ENCODE measurements around the gene TP53BP2. TPM values are rescaled to one million over a fixed set of nuclear protein-coding genes. Genes with fewer than 3 reads are reported as not detected.

TP53BP2 gene
- total RNA-seq, 1 experiment from 2014 or later = 32.0 TPM

- no peak for TF ChIP-seq EZH2 (IDR thresholded peaks at IDR 0.05; ENCODE audit: low read length, unreplicated experiment)
- no peak for TF ChIP-seq CTCF (conservative IDR thresholded peaks at IDR 0.05; ENCODE audit: low read depth, low read length)
- TF ChIP-seq EZH2phosphoT487 (IDR thresholded peaks at IDR 0.05; ENCODE audit: borderline replicate concordance, low read length) = no peak
- H3K27ac ChIP-seq (ENCODE audit: low read length) = no peak overlapping the region
- no peaks in the 10 kb centered on the region for H3K9me3 ChIP-seq (ENCODE audit: low read length)
- no peak overlapping the region for H3K4me3 ChIP-seq (ENCODE audit: low read length)
- DNase-seq (no peak), ATAC-seq (no peak)
- ChIA-PET CTCF (no interaction called here), POLR2A (ENCODE audit: unreplicated experiment) (no interaction called here)
- no peak overlapping the region for H3K9ac ChIP-seq (ENCODE audit: low read length)
- no TSS peak for BruUV-seq (replicated peaks)
- peaks cover 18% of the 10 kb centered on the region for H3K79me2 ChIP-seq (ENCODE audit: low read length)
- no peaks in the 10 kb centered on the region for H3K27me3 ChIP-seq (ENCODE audit: low read length)
- peaks cover 17% of the 10 kb centered on the region; the same call in 1 of the 2 replicates for H3K36me3 ChIP-seq (ENCODE audit: low read depth, low read length)
- H3K4me1 ChIP-seq (ENCODE audit: insufficient read depth, low read length) = peaks cover 21% of the 10 kb centered on the region
- H2AFZ ChIP-seq (ENCODE audit: low read length) = no peak overlapping the region
- peak overlapping the region; percentile 61 for H3K4me2 ChIP-seq (ENCODE audit: low read length)
- H3K9me2 ChIP-seq (replicated peaks; ENCODE audit: low read length) = no peaks in the 10 kb centered on the region
- no peaks in the 10 kb centered on the region for H3F3A ChIP-seq (ENCODE audit: low read length, unreplicated experiment)
- intact Hi-C loops (cut with micrococcal nuclease) = loop anchor here (10.0 kb wide), 1 partner anchor 300 kb away; the partner anchor contains the start of gene FBXO28
- H4K20me1 ChIP-seq (ENCODE audit: low read length) = peaks cover 8% of the 10 kb centered on the region; the same call in 1 of the 2 replicates
Observed at GRCh38 chr1:223815020-223815853, 30.5 kb downstream of the TP53BP2 start.

- ChIA-PET CTCF (interaction anchor here (0.6 kb wide), 1 partner anchor 238 kb away, joined by 3 read pairs; no protein-coding TSS in a partner anchor), POLR2A (ENCODE audit: unreplicated experiment) (no interaction called here)
- Histone ChIP-seq H3K27me3 (ENCODE audit: low read length) (no peaks in the 10 kb centered on the region), H3K36me3 (ENCODE audit: low read depth, low read length) (peaks cover 17% of the 10 kb centered on the region; the same call in 1 of the 2 replicates), H3K4me3 (ENCODE audit: low read length) (no peak overlapping the region), H4K20me1 (ENCODE audit: low read length) (peaks cover 8% of the 10 kb centered on the region; the same call in 1 of the 2 replicates), H2AFZ (ENCODE audit: low read length) (no peak overlapping the region), H3K27ac (ENCODE audit: low read length) (no peak overlapping the region), H3K9me2 (replicated peaks; ENCODE audit: low read length) (no peaks in the 10 kb centered on the region), H3F3A (ENCODE audit: low read length, unreplicated experiment) (no peaks in the 10 kb centered on the region), H3K9ac (ENCODE audit: low read length) (no peak overlapping the region), H3K79me2 (ENCODE audit: low read length) (peaks cover 18% of the 10 kb centered on the region), H3K4me2 (ENCODE audit: low read length) (no peak overlapping the region), H3K9me3 (ENCODE audit: low read length) (no peaks in the 10 kb centered on the region), H3K4me1 (ENCODE audit: insufficient read depth, low read length) (peaks cover 29% of the 10 kb centered on the region)
- ATAC-seq (no peak), DNase-seq (no peak)
- no TSS peak for BruUV-seq (replicated peaks)
- TF ChIP-seq CTCF (conservative IDR thresholded peaks at IDR 0.05; ENCODE audit: low read depth, low read length) (no peak), EZH2 (IDR thresholded peaks at IDR 0.05; ENCODE audit: low read length, unreplicated experiment) (no peak), EZH2phosphoT487 (IDR thresholded peaks at IDR 0.05; ENCODE audit: borderline replicate concordance, low read length) (no peak)
- intact Hi-C loops (cut with micrococcal nuclease) = loop anchor here (10.0 kb wide), 1 partner anchor 301 kb away; the partner anchor contains the start of gene FBXO28
Observed at GRCh38 chr1:223813645-223814044, 32.1 kb downstream of the TP53BP2 start.

All from PC-3 (cell line).